Measurements from ENCODE around the gene MPIG6B.

DNA sequence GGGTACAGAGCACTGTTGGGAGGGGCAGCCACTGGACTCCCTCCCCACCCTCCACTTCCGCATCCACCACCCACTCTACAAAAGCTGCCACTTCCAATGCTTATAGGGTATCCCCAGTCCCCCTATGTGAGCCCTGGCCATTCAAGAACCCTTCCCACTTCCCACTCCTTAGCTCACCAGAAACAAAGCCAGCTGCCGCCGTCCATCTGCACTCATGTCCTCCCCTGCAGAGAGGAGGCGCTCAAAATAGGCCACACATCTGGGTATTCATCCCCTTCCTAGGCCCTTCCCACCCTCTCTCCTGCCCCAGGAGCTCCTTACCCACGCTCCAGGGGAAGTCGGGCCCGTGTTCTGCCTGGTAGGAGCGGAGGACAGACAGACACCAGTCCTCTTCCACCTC lies 35.9 kb upstream of the MPIG6B start:
- no peak for TF ChIP-seq POLR2AphosphoS5 (IDR thresholded peaks at IDR 0.05; ENCODE audit: low read depth, low read length)
- no peak for TF ChIP-seq POLR2A (IDR thresholded peaks at IDR 0.05; ENCODE audit: low read depth, low read length)
- no peak for TF ChIP-seq TAF1 (IDR thresholded peaks at IDR 0.05; ENCODE audit: borderline replicate concordance, low read depth, low read length)

Measured in GM12892 (cell line).